SU-DHL-6 (cell line): ENCODE results near the gene RAB27B.

ENCODE experiments used
- H2AFZ ChIP-seq: fragments of 200-600 bp; sonication (generic); 2 replicates; pipeline ENCODE4 v1.6.1; 2014; ENCODE audit warnings: low read depth, mild to moderate bottlenecking, moderate library complexity, mixed read lengths, antibody characterized with exemption, low read length; ENCODE audit not compliant: severe bottlenecking
- H3F3A ChIP-seq: fragments of 200-600 bp; shearing (Covaris generic); 2 replicates; pipeline ENCODE4 v1.6.0; 2016; ENCODE audit warnings: antibody characterized with exemption, mild to moderate bottlenecking; ENCODE audit not compliant: insufficient read depth
- H3K27ac ChIP-seq: fragments of 200-600 bp; sonication (generic); 2 replicates; pipeline ENCODE4 v1.5.1; 2016; ENCODE audit warnings: low read depth, mild to moderate bottlenecking, low read length, moderate library complexity, mixed read lengths
- H3K27me3 ChIP-seq: fragments of 200-600 bp; sonication (generic), shearing (Covaris generic); 2 replicates; pipeline ENCODE4 v1.6.0; 2014; ENCODE audit warnings: mild to moderate bottlenecking, low read length
- H3K36me3 ChIP-seq: fragments of 200-600 bp; sonication (generic); 2 replicates; pipeline ENCODE4 v1.6.1; 2014; ENCODE audit warnings: mild to moderate bottlenecking, low read length, mixed read lengths
- H3K4me2 ChIP-seq: fragments of 300-600, 200-600 bp; shearing (Covaris generic), sonication (generic); 2 replicates; pipeline ENCODE4 v1.6.0; 2014; ENCODE audit warnings: low read length, low read depth, mild to moderate bottlenecking; ENCODE audit not compliant: poor library complexity, severe bottlenecking
- H3K4me3 ChIP-seq: fragments of 200-600 bp; sonication (generic); 2 replicates; pipeline ENCODE4 v1.5.1; 2014; ENCODE audit warnings: antibody characterized with exemption, low read length, mild to moderate bottlenecking, mixed read lengths; ENCODE audit not compliant: insufficient read depth, poor library complexity, severe bottlenecking
- H3K79me2 ChIP-seq: fragments of 200-600 bp; sonication (generic); 2 replicates; pipeline ENCODE4 v1.6.1; 2014; ENCODE audit warnings: mild to moderate bottlenecking, low read length, moderate library complexity; ENCODE audit not compliant: insufficient read depth
- H3K9ac ChIP-seq: fragments of 200-600 bp; sonication (generic); 2 replicates; pipeline ENCODE4 v1.7.0; 2014; ENCODE audit warnings: mild to moderate bottlenecking, low read length
- H3K9me2 ChIP-seq: fragments of 200-600 bp; sonication (generic); replicated peaks from 2 replicates; pipeline ENCODE4 v1.6.1; 2014; ENCODE audit warnings: low read length; ENCODE audit not compliant: insufficient read depth
- H3K9me3 ChIP-seq: fragments of 200-600 bp; sonication (generic); 2 replicates; pipeline ENCODE4 v1.6.1; 2014; ENCODE audit warnings: low read length, mixed read lengths; ENCODE audit not compliant: insufficient read depth
- H4K20me1 ChIP-seq: fragments of 200-600 bp; sonication (generic); 2 replicates; pipeline ENCODE4 v1.6.1; 2014; ENCODE audit warnings: low read depth, mild to moderate bottlenecking, antibody characterized with exemption, low read length, moderate library complexity, mixed read lengths
- EZH2phosphoT487 ChIP-seq: fragments of 200-600 bp; sonication (generic), shearing (Covaris generic); conservative IDR thresholded peaks from 2 replicates; pipeline ENCODE4 v1.6.1; 2018; ENCODE audit warnings: mild to moderate bottlenecking, antibody characterized with exemption, low read length, moderate library complexity, mixed read lengths
- TF ChIP-seq, protein P1 (sequence below): fragments of 200-600 bp; sonication (generic); IDR thresholded peaks from one replicate; pipeline ENCODE4 v1.5.1; 2017; ENCODE audit warnings: antibody characterized with exemption, mild to moderate bottlenecking, low read length, moderate library complexity; ENCODE audit not compliant: insufficient read depth, poor library complexity, severe bottlenecking

RAB27B gene

DNA sequence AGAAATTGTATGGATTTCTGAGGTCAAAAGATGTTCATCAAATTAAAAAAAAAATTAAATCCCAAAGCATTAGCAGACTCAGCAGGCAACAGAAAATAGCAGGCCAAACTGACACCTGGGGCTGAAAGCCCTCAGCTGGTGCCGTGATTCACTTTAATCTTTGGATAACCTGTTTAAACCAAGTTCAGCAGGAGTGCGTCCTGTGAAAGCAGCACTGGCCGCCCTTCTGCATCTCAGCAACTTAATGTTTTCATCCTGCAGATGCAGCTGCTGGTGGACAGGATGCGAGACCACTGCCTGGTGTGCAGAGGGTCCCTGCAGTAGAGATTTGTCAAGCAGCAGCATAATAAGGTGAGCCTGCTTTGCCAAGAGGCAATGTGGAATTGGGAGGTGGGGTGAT, 89.8 kb downstream of the RAB27B start:
- H3K27ac ChIP-seq, result no peak overlapping the region
- no peaks in the 10 kb centered on the region for H4K20me1 ChIP-seq
- no peak for TF ChIP-seq EZH2phosphoT487
- TF ChIP-seq, protein P1, sequence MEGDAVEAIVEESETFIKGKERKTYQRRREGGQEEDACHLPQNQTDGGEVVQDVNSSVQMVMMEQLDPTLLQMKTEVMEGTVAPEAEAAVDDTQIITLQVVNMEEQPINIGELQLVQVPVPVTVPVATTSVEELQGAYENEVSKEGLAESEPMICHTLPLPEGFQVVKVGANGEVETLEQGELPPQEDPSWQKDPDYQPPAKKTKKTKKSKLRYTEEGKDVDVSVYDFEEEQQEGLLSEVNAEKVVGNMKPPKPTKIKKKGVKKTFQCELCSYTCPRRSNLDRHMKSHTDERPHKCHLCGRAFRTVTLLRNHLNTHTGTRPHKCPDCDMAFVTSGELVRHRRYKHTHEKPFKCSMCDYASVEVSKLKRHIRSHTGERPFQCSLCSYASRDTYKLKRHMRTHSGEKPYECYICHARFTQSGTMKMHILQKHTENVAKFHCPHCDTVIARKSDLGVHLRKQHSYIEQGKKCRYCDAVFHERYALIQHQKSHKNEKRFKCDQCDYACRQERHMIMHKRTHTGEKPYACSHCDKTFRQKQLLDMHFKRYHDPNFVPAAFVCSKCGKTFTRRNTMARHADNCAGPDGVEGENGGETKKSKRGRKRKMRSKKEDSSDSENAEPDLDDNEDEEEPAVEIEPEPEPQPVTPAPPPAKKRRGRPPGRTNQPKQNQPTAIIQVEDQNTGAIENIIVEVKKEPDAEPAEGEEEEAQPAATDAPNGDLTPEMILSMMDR, result no peak
- no peaks in the 10 kb centered on the region for H3F3A ChIP-seq
- H2AFZ ChIP-seq, result no peak overlapping the region
- H3K9me2 ChIP-seq, result no peaks in the 10 kb centered on the region
- H3K9ac ChIP-seq, result no peak overlapping the region
- H3K9me3 ChIP-seq, result no peaks in the 10 kb centered on the region
- H3K4me2 ChIP-seq, result no peak overlapping the region
- no peaks in the 10 kb centered on the region for H3K27me3 ChIP-seq
- no peaks in the 10 kb centered on the region for H3K36me3 ChIP-seq
- no peak overlapping the region for H3K4me3 ChIP-seq
- no peaks in the 10 kb centered on the region for H3K79me2 ChIP-seq

DNA sequence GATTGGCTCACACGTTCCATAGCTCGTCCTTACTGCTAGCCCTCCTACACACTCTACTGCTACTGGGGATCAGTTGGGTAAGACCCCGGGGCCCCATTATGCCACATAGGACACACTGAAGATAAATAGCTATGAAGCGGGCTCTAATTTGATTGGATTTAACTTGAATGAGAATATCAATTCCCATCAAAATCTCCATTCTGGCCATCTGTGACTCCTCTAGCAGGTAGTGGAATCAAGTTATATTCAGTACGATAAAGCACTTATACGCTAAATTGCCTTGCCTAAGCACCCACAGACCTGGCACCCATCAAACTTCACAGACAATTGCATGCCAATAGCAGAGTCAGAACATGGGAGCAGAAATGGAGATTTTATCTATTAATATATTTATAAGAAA, 91.1 kb downstream of the RAB27B start:
- H3K9me3 ChIP-seq, result no peaks in the 10 kb centered on the region
- H2AFZ ChIP-seq, result no peak overlapping the region
- no peaks in the 10 kb centered on the region for H3K79me2 ChIP-seq
- no peaks in the 10 kb centered on the region for H3K27me3 ChIP-seq
- H3K9ac ChIP-seq, result no peak overlapping the region
- H3K4me3 ChIP-seq, result no peak overlapping the region
- no peaks in the 10 kb centered on the region for H3K36me3 ChIP-seq
- TF ChIP-seq, protein P1, result no peak
- TF ChIP-seq EZH2phosphoT487, result no peak
- no peaks in the 10 kb centered on the region for H4K20me1 ChIP-seq
- H3K4me2 ChIP-seq, result no peak overlapping the region
- H3F3A ChIP-seq, result no peaks in the 10 kb centered on the region
- no peak overlapping the region for H3K27ac ChIP-seq
- H3K9me2 ChIP-seq, result no peaks in the 10 kb centered on the region

DNA sequence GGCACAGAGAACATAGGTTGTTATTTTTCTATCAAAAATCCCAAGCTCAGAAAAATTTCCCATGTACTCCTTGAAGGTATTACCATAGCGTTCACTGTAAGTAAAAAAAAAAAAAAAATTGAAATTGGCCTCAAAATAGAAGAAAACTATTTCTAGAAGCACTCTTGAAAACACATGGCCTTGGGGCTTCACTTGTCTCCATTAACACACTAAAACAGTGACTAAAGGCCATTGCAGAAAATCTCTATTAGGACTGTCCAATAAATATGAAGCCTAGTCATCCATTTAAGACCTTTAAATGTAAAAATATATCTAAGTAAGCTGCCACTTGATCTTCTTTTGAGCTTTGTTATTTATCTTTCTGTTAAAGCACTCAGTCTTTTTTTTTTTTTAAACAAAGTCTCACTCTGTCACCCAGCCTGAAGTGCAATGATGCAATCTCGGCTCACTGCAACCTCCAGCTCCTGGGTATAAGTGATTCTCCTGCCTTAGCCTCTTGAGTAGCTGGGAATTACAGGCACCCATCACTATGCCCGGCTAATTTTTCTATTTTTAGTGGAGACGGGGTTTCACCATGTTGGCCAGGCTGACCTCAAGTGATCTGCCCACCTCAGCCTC, 95.2 kb downstream of the RAB27B start:
- Histone ChIP-seq H4K20me1 (no peaks in the 10 kb centered on the region), H3F3A (no peaks in the 10 kb centered on the region), H3K4me3 (no peak overlapping the region), H3K9me2 (no peaks in the 10 kb centered on the region), H3K9me3 (no peaks in the 10 kb centered on the region), H3K9ac (no peak overlapping the region), H2AFZ (no peak overlapping the region), H3K4me2 (no peak overlapping the region), H3K27me3 (peaks cover 3% of the 10 kb centered on the region; the same call in 1 of the 2 replicates), H3K79me2 (no peaks in the 10 kb centered on the region), H3K27ac (no peak overlapping the region), H3K36me3 (no peaks in the 10 kb centered on the region)
- no peak for TF ChIP-seq EZH2phosphoT487
- TF ChIP-seq, protein P1, result no peak
